Measurements from ENCODE around the gene PHLDB1.

The PHLDB1 gene

GRCh38 chr11:118651820-118652219, 44.4 kb downstream of the PHLDB1 start:
- peak in 1 of 42 donors; percentile 7 for DNase-seq
- intact Hi-C loops (cut with DNase I) = no loop called here

GRCh38 chr11:118652681-118653181, 45.3 kb downstream of the PHLDB1 start:
- DNase-seq = peak in 32 of 42 donors; percentile 36 to 84 (median 63)

GRCh38 chr11:118653684-118654390, 46.4 kb downstream of the PHLDB1 start:
- intact Hi-C loops (cut with DNase I) = no loop called here
- DNase-seq = peak in 3 of 42 donors; percentile 7 to 19 (median 17)

More at GRCh38 chr11:118652681-118653181, 45.3 kb downstream of the PHLDB1 start:
- intact Hi-C loops (cut with DNase I) = no loop called here

- peak in 3 of 42 donors; percentile 10 to 15 (median 12) for DNase-seq
- intact Hi-C loops (cut with DNase I) = loop anchor here (5.0 kb wide), 1 partner anchor 48 kb away; the partner anchor contains the start of gene PHLDB1
Measured at GRCh38 chr11:118655486-118656190, 48.2 kb downstream of the PHLDB1 start.

- DNase-seq = peak in 3 of 42 donors; percentile 27 to 33 (median 31)
- intact Hi-C loops (cut with DNase I) = loop anchor here (5.0 kb wide), 1 partner anchor 49 kb away; the partner anchor contains the start of gene PHLDB1
Measured at GRCh38 chr11:118656563-118657165, 49.2 kb downstream of the PHLDB1 start.

- peak in 5 of 42 donors; percentile 24 to 63 (median 45) for DNase-seq
- intact Hi-C loops (cut with DNase I) = loop anchor here (5.0 kb wide), 1 partner anchor 50 kb away; the partner anchor contains the start of gene PHLDB1
Measured at GRCh38 chr11:118657238-118657637, 49.8 kb downstream of the PHLDB1 start.

- DNase-seq = peak in 2 of 42 donors; percentile 27 to 36
- intact Hi-C loops (cut with DNase I) = loop anchor here (5.0 kb wide), 1 partner anchor 51 kb away; the partner anchor contains the start of gene PHLDB1
Measured at GRCh38 chr11:118657709-118658428, 50.5 kb downstream of the PHLDB1 start.

GRCh38 chr11:118658429-118659313, 51.3 kb downstream of the PHLDB1 start:
- peak in 3 of 42 donors; percentile 38 to 44 (median 39) for DNase-seq
- intact Hi-C loops (cut with DNase I) = loop anchor here (5.0 kb wide), 1 partner anchor 51 kb away; the partner anchor contains the start of gene PHLDB1

GRCh38 chr11:118659314-118659952, 52.0 kb downstream of the PHLDB1 start:
- intact Hi-C loops (cut with DNase I) = loop anchor here (5.0 kb wide), 1 partner anchor 52 kb away; the partner anchor contains the start of gene PHLDB1
- peak; percentile 82 to 97 (median 92) for DNase-seq

- peak in 2 of 42 donors; percentile 19 to 30 for DNase-seq
- intact Hi-C loops (cut with DNase I) = loop anchor here (5.0 kb wide), 1 partner anchor 53 kb away; the partner anchor contains the start of gene PHLDB1
Measured at GRCh38 chr11:118659953-118660680, 52.7 kb downstream of the PHLDB1 start.

GRCh38 chr11:118660681-118661424, 53.4 kb downstream of the PHLDB1 start:
- intact Hi-C loops (cut with DNase I) = no loop called here
- peak in 1 of 42 donors; percentile 20 for DNase-seq

GRCh38 chr11:118661425-118662301, 54.2 kb downstream of the PHLDB1 start:
- DNase-seq = peak in 2 of 42 donors; percentile 17 to 28

GRCh38 chr11:118662401-118663271, 55.2 kb downstream of the PHLDB1 start:
- intact Hi-C loops (cut with DNase I) = no loop called here
- peak in 2 of 42 donors; percentile 12 to 25 for DNase-seq

More at GRCh38 chr11:118661425-118662301, 54.2 kb downstream of the PHLDB1 start:
- intact Hi-C loops (cut with DNase I) = no loop called here

All from head of caudate nucleus (tissue), 42 donors.